Measurements from ENCODE around the gene TSHZ3. TPM values are rescaled to one million over a fixed set of nuclear protein-coding genes. Genes with fewer than 3 reads are reported as not detected.

The TSHZ3 gene
- total RNA-seq: 3.1 TPM
- long read RNA-seq, full-length matches to known transcripts: 3 of 8 reads
- long read RNA-seq, partial matches to known transcripts: 0 of 8 reads
- long read RNA-seq, other reads (novel, unspliced or antisense): 5 of 8 reads

GRCh38 chr19:31349160-31349881 lies at the start of gene TSHZ3:
TSHZ3 (minus strand) TSS chr19:31349436; CDS start chr19:31349219, 217 bp downstream.
- ATAC-seq (ENCODE audit: poor library complexity) (peak; percentile 80), DNase-seq (peak; percentile 89)
- intact Hi-C loops (cut with DNase I): no loop called here

GRCh38 chr19:31397308-31397707 lies 48.1 kb upstream of the TSHZ3 start:
- DNase-seq (no peak), ATAC-seq (ENCODE audit: poor library complexity) (no peak)
- intact Hi-C loops (cut with DNase I): no loop called here

- DNase-seq (no peak), ATAC-seq (ENCODE audit: poor library complexity) (no peak)
- intact Hi-C loops (cut with DNase I): no loop called here
Observed at GRCh38 chr19:31392464-31392863, 43.2 kb upstream of the TSHZ3 start.

GRCh38 chr19:31391518-31391917 lies 42.3 kb upstream of the TSHZ3 start:
- intact Hi-C loops (cut with DNase I): no loop called here
- ATAC-seq (ENCODE audit: poor library complexity): no peak
- no peak for DNase-seq

GRCh38 chr19:31390711-31391110 lies 41.5 kb upstream of the TSHZ3 start:
- no peak for DNase-seq

GRCh38 chr19:31389874-31390273 lies 40.6 kb upstream of the TSHZ3 start:
- intact Hi-C loops (cut with DNase I): no loop called here
- no peak for ATAC-seq (ENCODE audit: poor library complexity)
- no peak for DNase-seq

More at GRCh38 chr19:31390711-31391110, 41.5 kb upstream of the TSHZ3 start:
- ATAC-seq (ENCODE audit: poor library complexity): no peak
- intact Hi-C loops (cut with DNase I): no loop called here

GRCh38 chr19:31387717-31388301 lies 38.6 kb upstream of the TSHZ3 start:
- intact Hi-C loops (cut with DNase I): no loop called here
- DNase-seq (no peak), ATAC-seq (ENCODE audit: poor library complexity) (no peak)

GRCh38 chr19:31386806-31387205 lies 37.6 kb upstream of the TSHZ3 start:
- intact Hi-C loops (cut with DNase I): no loop called here
- no peak for ATAC-seq (ENCODE audit: poor library complexity)

GRCh38 chr19:31385744-31386143 lies 36.5 kb upstream of the TSHZ3 start:
- ATAC-seq (ENCODE audit: poor library complexity) (no peak), DNase-seq (no peak)
- intact Hi-C loops (cut with DNase I): no loop called here

More at GRCh38 chr19:31386806-31387205, 37.6 kb upstream of the TSHZ3 start:
- DNase-seq: no peak

GRCh38 chr19:31383553-31383952 lies 34.3 kb upstream of the TSHZ3 start:
- ATAC-seq (ENCODE audit: poor library complexity): no peak
- intact Hi-C loops (cut with DNase I): no loop called here
- DNase-seq: no peak

- ATAC-seq (ENCODE audit: poor library complexity): no peak
- intact Hi-C loops (cut with DNase I): no loop called here
Observed at GRCh38 chr19:31380854-31381253, 31.6 kb upstream of the TSHZ3 start.

GRCh38 chr19:31378404-31378803 lies 29.2 kb upstream of the TSHZ3 start:
- peak; percentile 84 for ATAC-seq (ENCODE audit: poor library complexity)
- DNase-seq: peak; percentile 56
- intact Hi-C loops (cut with DNase I): no loop called here

More at GRCh38 chr19:31380854-31381253, 31.6 kb upstream of the TSHZ3 start:
- DNase-seq: no peak

GRCh38 chr19:31377736-31378135 lies 28.5 kb upstream of the TSHZ3 start:
- DNase-seq (no peak), ATAC-seq (ENCODE audit: poor library complexity) (no peak)
- intact Hi-C loops (cut with DNase I): no loop called here

- intact Hi-C loops (cut with DNase I): no loop called here
- ATAC-seq (ENCODE audit: poor library complexity) (no peak), DNase-seq (no peak)
Observed at GRCh38 chr19:31372246-31372781, 23.1 kb upstream of the TSHZ3 start.

- ATAC-seq (ENCODE audit: poor library complexity) (no peak), DNase-seq (no peak)
- intact Hi-C loops (cut with DNase I): no loop called here
Observed at GRCh38 chr19:31370216-31370615, 21.0 kb upstream of the TSHZ3 start.

GRCh38 chr19:31364963-31365362 lies 15.7 kb upstream of the TSHZ3 start:
- ATAC-seq (ENCODE audit: poor library complexity) (no peak), DNase-seq (no peak)
- intact Hi-C loops (cut with DNase I): no loop called here

GRCh38 chr19:31361728-31362127 lies 12.5 kb upstream of the TSHZ3 start:
- DNase-seq (no peak), ATAC-seq (ENCODE audit: poor library complexity) (no peak)
- intact Hi-C loops (cut with DNase I): no loop called here

- DNase-seq (no peak), ATAC-seq (ENCODE audit: poor library complexity) (no peak)
- intact Hi-C loops (cut with DNase I): loop anchor here (10.0 kb wide), 1 partner anchor 672 kb away; no protein-coding TSS in a partner anchor
Observed at GRCh38 chr19:31357315-31357673, 8.1 kb upstream of the TSHZ3 start.

- ATAC-seq (ENCODE audit: poor library complexity) (peak; percentile 61), DNase-seq (peak; percentile 72)
- intact Hi-C loops (cut with DNase I): loop anchor here (10.0 kb wide), 1 partner anchor 672 kb away; no protein-coding TSS in a partner anchor
Observed at GRCh38 chr19:31356587-31357314, 7.5 kb upstream of the TSHZ3 start.

Data from Right ventricle myocardium superior (tissue), 1 donor.